H9 (cell line): Measurements from ENCODE around the gene TH. TPM values are rescaled to one million over a fixed set of nuclear protein-coding genes. Genes with fewer than 3 reads are reported as not detected.

Source experiments
- DNase-seq: peaks from one replicate; pipeline ENCODE4 v3.0.0-alpha.2; 2017
- H2AFZ ChIP-seq: one replicate; pipeline ENCODE4 v1.6.1; 2013; ENCODE audit warnings: mild to moderate bottlenecking, low read length, control low read depth, moderate library complexity
- H2AK5ac ChIP-seq: 2 replicates; pipeline ENCODE4 v1.6.1; 2013; ENCODE audit warnings: low read length, control low read depth, mixed read lengths; ENCODE audit not compliant: insufficient read length
- H2BK120ac ChIP-seq: one replicate; pipeline ENCODE4 v1.6.1; 2013; ENCODE audit warnings: low read depth, mild to moderate bottlenecking, low read length, control low read depth, inconsistent platforms; ENCODE audit not compliant: poor library complexity, severe bottlenecking
- H2BK12ac ChIP-seq: 2 replicates; pipeline ENCODE4 v1.6.1; 2013; ENCODE audit warnings: low read length, control low read depth, mixed read lengths, low read depth; ENCODE audit not compliant: insufficient read length
- H2BK15ac ChIP-seq: 2 replicates; pipeline ENCODE4 v1.6.1; 2013; ENCODE audit warnings: low read depth, low read length, control low read depth
- H2BK20ac ChIP-seq: one replicate; pipeline ENCODE4 v1.6.1; 2013; ENCODE audit warnings: low read depth, mild to moderate bottlenecking, low read length, control low read depth, inconsistent platforms; ENCODE audit not compliant: poor library complexity, severe bottlenecking
- H2BK5ac ChIP-seq: 2 replicates; pipeline ENCODE4 v1.6.1; 2013; ENCODE audit warnings: low read length, control low read depth, mixed read lengths; ENCODE audit not compliant: insufficient read length
- H3K14ac ChIP-seq: 2 replicates; pipeline ENCODE4 v1.6.1; 2013; ENCODE audit warnings: low read length, control low read depth; ENCODE audit not compliant: insufficient read depth
- H3K18ac ChIP-seq: 2 replicates; pipeline ENCODE4 v1.6.1; 2013; ENCODE audit warnings: low read depth, mild to moderate bottlenecking, mixed read lengths, low read length, control low read depth; ENCODE audit not compliant: insufficient read length
- H3K23ac ChIP-seq: 2 replicates; pipeline ENCODE4 v1.6.1; 2013; ENCODE audit warnings: low read length, control low read depth, mixed read lengths, low read depth; ENCODE audit not compliant: insufficient read length
- H3K23me2 ChIP-seq: 2 replicates; pipeline ENCODE4 v1.6.1; 2013; ENCODE audit warnings: low read depth, mild to moderate bottlenecking, mixed read lengths, low read length, control low read depth; ENCODE audit not compliant: insufficient read length, poor library complexity, severe bottlenecking
- H3K27ac ChIP-seq: 2 replicates; pipeline ENCODE4 v1.5.1; 2013; ENCODE audit warnings: low read length, control low read depth, mixed read lengths, low read depth; ENCODE audit not compliant: insufficient read length
- H3K27me3 ChIP-seq: 2 replicates; pipeline ENCODE4 v1.6.1; 2013; ENCODE audit warnings: low read length, control low read depth, inconsistent platforms; ENCODE audit not compliant: insufficient read depth
- H3K4ac ChIP-seq: 2 replicates; pipeline ENCODE4 v1.6.1; 2013; ENCODE audit warnings: low read depth, mild to moderate bottlenecking, control low read depth, inconsistent platforms, low read length, moderate library complexity
- H3K4me1 ChIP-seq: 2 replicates; pipeline ENCODE4 v1.6.1; 2013; ENCODE audit warnings: low read length, control low read depth, inconsistent platforms; ENCODE audit not compliant: insufficient read depth
- H3K4me2 ChIP-seq: 2 replicates; pipeline ENCODE4 v1.6.1; 2013; ENCODE audit warnings: low read length, control low read depth, mixed read lengths; ENCODE audit not compliant: insufficient read length, insufficient read depth
- H3K56ac ChIP-seq: 2 replicates; pipeline ENCODE4 v1.6.1; 2013; ENCODE audit warnings: low read depth, mild to moderate bottlenecking, mixed read lengths, low read length, control low read depth; ENCODE audit not compliant: insufficient read length
- H3K79me1 ChIP-seq: 2 replicates; pipeline ENCODE4 v1.6.1; 2013; ENCODE audit warnings: low read depth, mild to moderate bottlenecking, moderate library complexity, low read length, control low read depth, inconsistent platforms; ENCODE audit not compliant: insufficient read depth, poor library complexity, severe bottlenecking
- H3K79me2 ChIP-seq: 2 replicates; pipeline ENCODE4 v1.6.1; 2013; ENCODE audit warnings: low read length, control low read depth, inconsistent platforms; ENCODE audit not compliant: insufficient read depth
- H3K9ac ChIP-seq: 2 replicates; pipeline ENCODE4 v1.6.1; 2013; ENCODE audit warnings: low read length, control low read depth, mixed read lengths; ENCODE audit not compliant: insufficient read length; ENCODE audit errors: extremely low read depth
- H3K9me3 ChIP-seq: one replicate; pipeline ENCODE4 v1.6.1; 2013; ENCODE audit warnings: low read depth, low read length, inconsistent platforms; ENCODE audit not compliant: control insufficient read depth
- H3T11ph ChIP-seq: one replicate; pipeline ENCODE4 v1.6.1; 2013; ENCODE audit warnings: mild to moderate bottlenecking, low read length, control low read depth, inconsistent platforms
- H4K20me1 ChIP-seq: one replicate; pipeline ENCODE4 v1.6.1; 2013; ENCODE audit not compliant: control insufficient read depth, insufficient read length, insufficient read depth
- H4K5ac ChIP-seq: 2 replicates; pipeline ENCODE4 v1.6.1; 2013; ENCODE audit warnings: low read depth, mild to moderate bottlenecking, mixed read lengths, low read length, control low read depth; ENCODE audit not compliant: insufficient read length
- H4K8ac ChIP-seq: replicated peaks from 2 replicates; pipeline ENCODE4 v1.6.1; 2013; ENCODE audit warnings: low read length, control low read depth, mixed read lengths, low read depth; ENCODE audit not compliant: insufficient read length
- H4K91ac ChIP-seq: 2 replicates; pipeline ENCODE4 v1.6.1; 2013; ENCODE audit warnings: low read depth, mild to moderate bottlenecking, moderate library complexity, mixed read lengths, low read length, control low read depth; ENCODE audit not compliant: insufficient read length
- H3K27ac Mint-ChIP-seq, 3 experiments: 2 replicates in 2 of 3; 3 replicates in 1 of 3; pipeline ENCODE4 v1.8.0; 2020 to 2021; ENCODE audit warnings: mixed read lengths in 3 of 3, mild to moderate bottlenecking in 1 of 3, moderate library complexity in 1 of 3
- H3K27me3 Mint-ChIP-seq: 2 replicates; pipeline ENCODE4 v1.8.0; 2021; ENCODE audit warnings: low read depth, mild to moderate bottlenecking, moderate library complexity, mixed read lengths
- H3K36me3 Mint-ChIP-seq, 3 experiments: 2 replicates in 2 of 3; 3 replicates in 1 of 3; pipeline ENCODE4 v1.8.0; 2020 to 2021; ENCODE audit warnings: low read depth in 3 of 3, mixed read lengths in 3 of 3; ENCODE audit not compliant: insufficient read depth in 1 of 3
- H3K4me1 Mint-ChIP-seq, 2 experiments: 2 replicates each; pipeline ENCODE4 v1.8.0; 2020; ENCODE audit warnings: mixed read lengths in 2 of 2
- H3K4me3 Mint-ChIP-seq, 2 experiments: 2 replicates in 1 of 2; 3 replicates in 1 of 2; pipeline ENCODE4 v1.8.0; 2020 to 2021; ENCODE audit warnings: mild to moderate bottlenecking in 2 of 2, mixed read lengths in 2 of 2, moderate library complexity in 1 of 2
- H3K9me3 Mint-ChIP-seq, 2 experiments: 2 replicates in 1 of 2; 3 replicates in 1 of 2; pipeline ENCODE4 v1.8.0; 2020; ENCODE audit warnings: mild to moderate bottlenecking in 2 of 2, mixed read lengths in 2 of 2, moderate library complexity in 1 of 2
- WGBS: extraction: QIAGEN DNeasy Blood & Tissue Kit; methylation state at CpG from one replicate; pipeline ENCODE4 v1.1.7; 2013; ENCODE audit warnings: missing lambda C conversion rate, low lambda C conversion rate, mixed read lengths; ENCODE audit not compliant: insufficient read length; ENCODE audit errors: extremely low coverage; 5-methylcytosine and 5-hydroxymethylcytosine counted together
- total RNA-seq: library from RNA; stranded (reverse); gene quantifications from 2 replicates; pipeline ENCODE4 v1.2.1, GENCODE V29; 2021
- TF ChIP-seq, protein P1 (sequence below): fragments of 200-600 bp; sonication (generic); conservative IDR thresholded peaks from 3 replicates; pipeline ENCODE4 v1.8.0; 2021; ENCODE audit warnings: antibody characterized with exemption, mild to moderate bottlenecking

TH gene
- total RNA-seq, 1 experiment from 2014 or later = not detected

DNA sequence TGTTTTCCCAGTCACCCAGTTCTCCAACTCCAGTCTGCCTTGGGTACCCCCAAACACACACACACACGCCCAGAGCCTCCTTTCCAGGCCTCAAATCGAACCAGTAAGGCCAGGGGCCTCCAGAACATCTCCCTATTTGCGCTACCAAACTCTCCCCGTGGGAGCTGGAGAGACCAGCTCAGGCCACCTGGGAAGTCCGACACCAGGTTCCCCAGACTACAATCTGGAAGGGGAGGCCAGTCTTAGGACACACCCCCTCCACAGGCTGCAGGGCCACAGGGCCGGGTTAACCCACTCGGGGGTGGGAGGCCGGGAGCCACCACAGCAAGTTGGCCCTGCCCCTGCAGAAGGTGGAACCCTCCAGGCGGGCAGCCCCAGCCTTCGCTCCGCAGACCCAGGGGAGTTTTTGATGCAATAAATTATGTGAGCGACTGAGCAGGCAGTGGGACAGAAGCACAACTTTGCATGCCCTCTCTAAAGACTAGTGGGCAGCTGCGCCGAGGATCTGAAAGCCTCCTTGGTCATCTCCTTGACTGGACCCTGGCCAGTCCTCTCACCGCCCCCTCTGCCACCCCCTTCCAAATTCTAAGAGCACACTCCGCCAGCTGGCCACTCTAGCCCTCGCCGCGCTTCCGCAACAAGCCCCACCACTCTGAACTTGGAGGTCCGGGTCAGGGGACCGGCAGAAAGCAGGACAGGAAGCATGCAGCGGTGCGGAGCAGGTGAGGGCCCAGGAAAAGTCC is 35.2 kb downstream of the TH start:
- no peak overlapping the region for H3K27ac ChIP-seq
- H2BK12ac ChIP-seq = no peak overlapping the region
- no peak overlapping the region for H2BK20ac ChIP-seq
- TF ChIP-seq, protein P1, sequence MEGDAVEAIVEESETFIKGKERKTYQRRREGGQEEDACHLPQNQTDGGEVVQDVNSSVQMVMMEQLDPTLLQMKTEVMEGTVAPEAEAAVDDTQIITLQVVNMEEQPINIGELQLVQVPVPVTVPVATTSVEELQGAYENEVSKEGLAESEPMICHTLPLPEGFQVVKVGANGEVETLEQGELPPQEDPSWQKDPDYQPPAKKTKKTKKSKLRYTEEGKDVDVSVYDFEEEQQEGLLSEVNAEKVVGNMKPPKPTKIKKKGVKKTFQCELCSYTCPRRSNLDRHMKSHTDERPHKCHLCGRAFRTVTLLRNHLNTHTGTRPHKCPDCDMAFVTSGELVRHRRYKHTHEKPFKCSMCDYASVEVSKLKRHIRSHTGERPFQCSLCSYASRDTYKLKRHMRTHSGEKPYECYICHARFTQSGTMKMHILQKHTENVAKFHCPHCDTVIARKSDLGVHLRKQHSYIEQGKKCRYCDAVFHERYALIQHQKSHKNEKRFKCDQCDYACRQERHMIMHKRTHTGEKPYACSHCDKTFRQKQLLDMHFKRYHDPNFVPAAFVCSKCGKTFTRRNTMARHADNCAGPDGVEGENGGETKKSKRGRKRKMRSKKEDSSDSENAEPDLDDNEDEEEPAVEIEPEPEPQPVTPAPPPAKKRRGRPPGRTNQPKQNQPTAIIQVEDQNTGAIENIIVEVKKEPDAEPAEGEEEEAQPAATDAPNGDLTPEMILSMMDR = no peak
- H2BK15ac ChIP-seq = no peak overlapping the region
- no peak for DNase-seq
- no peaks in the 10 kb centered on the region for H3K9me3 ChIP-seq
- no peaks in the 10 kb centered on the region for H4K20me1 ChIP-seq
- Mint-ChIP-seq H3K27me3 (peaks cover 90% of the 10 kb centered on the region), H3K9me3 (peaks cover 4 to 8% of the 10 kb centered on the region in 2 experiments; a peak in 2 of 5 replicates), H3K27ac (no peak overlapping the region), H3K4me1 (peaks cover 9 to 40% of the 10 kb centered on the region in 2 experiments), H3K36me3 (peaks cover 0 to 1% (median 1%) of the 10 kb centered on the region in 3 experiments; a peak in 1 of 7 replicates), H3K4me3 (peak overlapping the region; percentile 25 to 67; a peak in 4 of 5 replicates)
- no CpG with 5 or more reads among the region's 24 CpGs for WGBS
- H2AK5ac ChIP-seq = no peak overlapping the region
- H3T11ph ChIP-seq = no peak overlapping the region
- H2BK120ac ChIP-seq = no peak overlapping the region
- H4K91ac ChIP-seq = no peak overlapping the region
- H3K23me2 ChIP-seq = peaks cover 14% of the 10 kb centered on the region
- peaks cover 32% of the 10 kb centered on the region for H3K27me3 ChIP-seq
- H4K8ac ChIP-seq = no peak overlapping the region
- H3K14ac ChIP-seq = no peak overlapping the region; the same call in 1 of the 2 replicates
- H3K4me1 ChIP-seq = no peaks in the 10 kb centered on the region
- no peak overlapping the region for H3K18ac ChIP-seq
- no peak overlapping the region for H4K5ac ChIP-seq
- H3K79me2 ChIP-seq = no peaks in the 10 kb centered on the region
- H3K4me2 ChIP-seq = peak overlapping the region; percentile 62
- H3K4ac ChIP-seq = no peak overlapping the region
- H3K9ac ChIP-seq = no peak overlapping the region
- no peak overlapping the region for H3K23ac ChIP-seq
- H2BK5ac ChIP-seq = no peak overlapping the region
- H3K56ac ChIP-seq = no peak overlapping the region
- no peaks in the 10 kb centered on the region for H3K79me1 ChIP-seq
- no peak overlapping the region for H2AFZ ChIP-seq
